ENCODE measurements around the gene DNAJC11.

DNA sequence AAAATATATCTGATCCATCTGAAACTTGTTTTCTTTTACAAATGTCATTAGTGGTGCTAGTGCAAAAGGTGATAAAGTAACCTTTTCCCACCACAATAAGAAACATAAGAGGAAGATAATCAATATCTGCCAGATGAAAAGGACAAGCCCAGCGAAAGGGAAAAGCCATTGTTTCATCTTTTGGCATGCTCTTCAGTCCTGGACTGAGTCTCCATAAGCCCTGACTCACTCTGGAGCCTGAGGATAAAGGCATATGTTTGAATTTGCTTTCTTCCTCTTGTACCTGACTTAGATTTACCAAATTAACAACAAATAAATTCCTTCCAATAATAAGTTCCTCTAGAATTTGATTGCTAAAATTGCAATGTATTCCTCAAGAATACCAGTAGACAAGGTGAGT lies 13.6 kb downstream of the DNAJC11 start:
- TF ChIP-seq CTCF (IDR thresholded peaks at IDR 0.05; ENCODE audit: low read depth, low read length) (no peak), EZH2phosphoT487 (IDR thresholded peaks at IDR 0.05; ENCODE audit: low read depth) (no peak)
